Measurements from ENCODE around the gene ZIC1.

The ZIC1 gene

GRCh38 chr3:147373301-147373700, 35.9 kb upstream of the ZIC1 start:
- TF ChIP-seq ZBTB49 (tag by site-specific recombination; IDR thresholded peaks at IDR 0.05; ENCODE audit: low read depth), result no peak
- no peak for TF ChIP-seq YY1 (tag by site-specific recombination; IDR thresholded peaks at IDR 0.05)
- TF ChIP-seq ZNF580 (tag by site-specific recombination; IDR thresholded peaks at IDR 0.05), result no peak
- no peak for TF ChIP-seq ZNF830 (tag by site-specific recombination; IDR thresholded peaks at IDR 0.05; ENCODE audit: low read depth)
- H3K27ac ChIP-seq (ENCODE audit: extremely low read depth, low read depth, low read length), result no peak overlapping the region
- ChIA-PET POLR2A (no interaction called here), CTCF (no interaction called here)
- no peaks in the 10 kb centered on the region for H3K36me3 ChIP-seq (ENCODE audit: control insufficient read depth in 2 of 2, insufficient read depth in 1 of 2, low read length in 2 of 2)
- no peak overlapping the region for H3K4me3 ChIP-seq (ENCODE audit: low read depth, low read length)
- H3K9me3 ChIP-seq (ENCODE audit: control insufficient read depth, insufficient read depth, low read depth, low read length), result no peaks in the 10 kb centered on the region
- H3K4me1 ChIP-seq (ENCODE audit: control insufficient read depth, insufficient read depth, low read length), result no peaks in the 10 kb centered on the region; the same call in 1 of the 2 replicates

GRCh38 chr3:147377412-147378367, 31.5 kb upstream of the ZIC1 start:
- CTCF ChIA-PET, result interaction anchor here (0.6 kb wide), 1 partner anchor 845 kb away, joined by 3 read pairs; no protein-coding TSS in a partner anchor
- H3K4me1 ChIP-seq (ENCODE audit: control insufficient read depth, insufficient read depth, low read length), result no peaks in the 10 kb centered on the region

GRCh38 chr3:147379651-147380050, 29.5 kb upstream of the ZIC1 start:
- ChIA-PET POLR2A (no interaction called here), CTCF (no interaction called here)
- Histone ChIP-seq H3K36me3 (ENCODE audit: control insufficient read depth in 2 of 2, insufficient read depth in 1 of 2, low read length in 2 of 2) (no peaks in the 10 kb centered on the region), H3K9me3 (ENCODE audit: control insufficient read depth, insufficient read depth, low read depth, low read length) (no peaks in the 10 kb centered on the region), H3K4me3 (ENCODE audit: low read depth, low read length) (no peak overlapping the region), H3K27ac (ENCODE audit: extremely low read depth, low read depth, low read length) (no peak overlapping the region), H3K4me1 (ENCODE audit: control insufficient read depth, insufficient read depth, low read length) (no peaks in the 10 kb centered on the region)
- no peak for TF ChIP-seq WT1 (tag by site-specific recombination; IDR thresholded peaks at IDR 0.05)
- no peak for TF ChIP-seq ATF2 (tag by site-specific recombination; IDR thresholded peaks at IDR 0.05; ENCODE audit: low read depth)
- TF ChIP-seq ZBTB7A (tag by site-specific recombination; IDR thresholded peaks at IDR 0.05; ENCODE audit: low read depth), result no peak
- no peak for TF ChIP-seq KLF9 (tag by site-specific recombination; IDR thresholded peaks at IDR 0.05; ENCODE audit: low read depth)
- TF ChIP-seq ZNF132 (tag by site-specific recombination; IDR thresholded peaks at IDR 0.05; ENCODE audit: borderline replicate concordance), result no peak
- no peak for TF ChIP-seq MZF1 (tag by site-specific recombination; IDR thresholded peaks at IDR 0.05; ENCODE audit: borderline replicate concordance)
- TF ChIP-seq ZSCAN30 (tag by site-specific recombination; IDR thresholded peaks at IDR 0.05), result no peak
- no peak for TF ChIP-seq ZNF292 (tag by site-specific recombination; IDR thresholded peaks at IDR 0.05; ENCODE audit: borderline replicate concordance, low read depth)
- no peak for TF ChIP-seq ZNF561 (tag by site-specific recombination; IDR thresholded peaks at IDR 0.05; ENCODE audit: borderline replicate concordance)
- TF ChIP-seq ZNF785 (tag by site-specific recombination; IDR thresholded peaks at IDR 0.05), result no peak
- no peak for TF ChIP-seq YY2 (tag by site-specific recombination; IDR thresholded peaks at IDR 0.05)
- TF ChIP-seq ZNF24 (tag by site-specific recombination; IDR thresholded peaks at IDR 0.05), result no peak

More at GRCh38 chr3:147377412-147378367, 31.5 kb upstream of the ZIC1 start:
- H3K36me3 ChIP-seq (ENCODE audit: control insufficient read depth in 2 of 2, insufficient read depth in 1 of 2, low read length in 2 of 2), result no peaks in the 10 kb centered on the region
- POLR2A ChIA-PET, result no interaction called here
- H3K4me3 ChIP-seq (ENCODE audit: low read depth, low read length), result no peak overlapping the region
- TF ChIP-seq ZBTB7A (tag by site-specific recombination; IDR thresholded peaks at IDR 0.05; ENCODE audit: low read depth), result no peak
- TF ChIP-seq PRDM4 (tag by site-specific recombination; IDR thresholded peaks at IDR 0.05), result no peak
- TF ChIP-seq ZNF488 (tag by site-specific recombination; IDR thresholded peaks at IDR 0.05), result no peak
- no peak for TF ChIP-seq ZSCAN23 (tag by site-specific recombination; IDR thresholded peaks at IDR 0.05)
- no peak for TF ChIP-seq ZNF221 (tag by site-specific recombination; IDR thresholded peaks at IDR 0.05; ENCODE audit: borderline replicate concordance)
- H3K9me3 ChIP-seq (ENCODE audit: control insufficient read depth, insufficient read depth, low read depth, low read length), result no peaks in the 10 kb centered on the region
- no peak overlapping the region for H3K27ac ChIP-seq (ENCODE audit: extremely low read depth, low read depth, low read length)

All from HEK293 (cell line).